ENCODE measurements around the gene CALHM4.

DNA sequence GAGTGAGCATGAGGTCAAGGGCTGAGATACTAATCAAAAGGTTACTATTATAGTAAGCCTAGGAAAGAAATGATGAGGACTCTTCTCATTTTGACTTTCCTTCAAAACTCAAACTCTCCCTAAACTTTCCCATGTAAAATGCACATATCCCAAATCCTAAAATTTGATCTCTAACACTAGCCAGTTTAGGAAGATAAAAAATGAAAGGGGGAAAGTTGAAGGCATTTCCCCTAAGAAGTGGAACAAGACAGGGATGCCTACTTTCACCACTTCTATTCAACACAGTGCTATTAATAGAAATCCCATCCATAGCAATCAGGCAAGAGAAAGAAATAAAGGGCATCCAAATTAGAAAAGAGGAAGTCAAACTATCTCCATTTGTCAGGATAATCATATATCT is 45.0 kb upstream of the CALHM4 start:
- TF ChIP-seq, protein P1, sequence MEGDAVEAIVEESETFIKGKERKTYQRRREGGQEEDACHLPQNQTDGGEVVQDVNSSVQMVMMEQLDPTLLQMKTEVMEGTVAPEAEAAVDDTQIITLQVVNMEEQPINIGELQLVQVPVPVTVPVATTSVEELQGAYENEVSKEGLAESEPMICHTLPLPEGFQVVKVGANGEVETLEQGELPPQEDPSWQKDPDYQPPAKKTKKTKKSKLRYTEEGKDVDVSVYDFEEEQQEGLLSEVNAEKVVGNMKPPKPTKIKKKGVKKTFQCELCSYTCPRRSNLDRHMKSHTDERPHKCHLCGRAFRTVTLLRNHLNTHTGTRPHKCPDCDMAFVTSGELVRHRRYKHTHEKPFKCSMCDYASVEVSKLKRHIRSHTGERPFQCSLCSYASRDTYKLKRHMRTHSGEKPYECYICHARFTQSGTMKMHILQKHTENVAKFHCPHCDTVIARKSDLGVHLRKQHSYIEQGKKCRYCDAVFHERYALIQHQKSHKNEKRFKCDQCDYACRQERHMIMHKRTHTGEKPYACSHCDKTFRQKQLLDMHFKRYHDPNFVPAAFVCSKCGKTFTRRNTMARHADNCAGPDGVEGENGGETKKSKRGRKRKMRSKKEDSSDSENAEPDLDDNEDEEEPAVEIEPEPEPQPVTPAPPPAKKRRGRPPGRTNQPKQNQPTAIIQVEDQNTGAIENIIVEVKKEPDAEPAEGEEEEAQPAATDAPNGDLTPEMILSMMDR (IDR thresholded peaks at IDR 0.05) = no peak
- no peak for TF ChIP-seq POLR2AphosphoS5 (IDR thresholded peaks at IDR 0.05)

Measured in breast epithelium (tissue), 3 donors.